ENCODE measurements around the gene PACS1. TPM values are rescaled to one million over a fixed set of nuclear protein-coding genes. Genes with fewer than 3 reads are reported as not detected.
A peak's percentile ranks its signal among the peaks of the same experiment; 100 is the strongest.

The PACS1 gene
- total RNA-seq, 1 experiment from 2014 or later, result 41.1 TPM

DNA sequence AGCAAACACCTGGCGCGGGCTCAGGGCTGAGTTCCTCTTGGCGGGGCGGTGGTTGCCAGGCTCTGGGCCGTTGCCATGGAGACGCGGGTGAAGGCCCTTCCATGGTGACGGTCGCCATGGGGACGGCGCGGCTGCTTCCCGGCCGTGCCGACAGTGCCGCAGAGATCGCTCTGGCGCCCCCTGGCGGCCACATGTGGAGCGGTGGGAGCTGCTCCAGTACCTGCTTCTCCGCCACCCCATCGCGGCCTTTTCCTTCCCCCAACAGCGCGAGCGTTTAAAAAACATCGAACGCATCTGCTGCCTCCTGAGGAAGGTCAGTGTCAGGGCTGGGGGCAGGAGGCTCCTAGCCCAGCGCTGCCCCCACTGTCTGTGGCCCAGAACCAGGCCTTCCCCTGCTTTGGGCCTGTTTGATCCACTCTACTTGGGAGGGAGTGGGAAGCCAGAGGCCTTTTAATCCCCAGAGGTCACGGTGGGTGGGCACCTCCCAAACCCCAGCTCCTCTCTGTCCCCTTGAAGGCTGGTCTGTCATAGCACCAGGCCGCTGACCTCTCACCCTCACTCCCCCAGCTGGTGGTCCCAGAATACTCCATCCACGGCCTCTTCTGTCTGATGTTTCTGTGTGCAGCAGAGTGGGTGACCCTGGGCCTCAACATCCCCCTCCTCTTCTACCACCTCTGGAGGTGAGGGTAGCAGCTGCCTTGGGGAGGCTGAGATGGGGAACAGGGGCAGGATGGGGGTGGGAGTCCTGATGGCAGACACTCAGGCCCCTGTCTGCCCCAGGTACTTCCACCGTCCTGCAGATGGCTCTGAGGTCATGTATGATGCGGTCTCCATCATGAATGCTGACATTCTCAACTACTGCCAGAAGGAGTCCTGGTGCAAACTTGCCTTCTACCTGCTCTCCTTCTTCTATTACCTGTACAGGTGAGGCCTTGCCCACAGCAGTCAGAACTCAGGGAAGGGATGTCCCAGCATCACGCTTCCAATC, 212.7 kb downstream of the PACS1 start:
- TF ChIP-seq, protein P1, sequence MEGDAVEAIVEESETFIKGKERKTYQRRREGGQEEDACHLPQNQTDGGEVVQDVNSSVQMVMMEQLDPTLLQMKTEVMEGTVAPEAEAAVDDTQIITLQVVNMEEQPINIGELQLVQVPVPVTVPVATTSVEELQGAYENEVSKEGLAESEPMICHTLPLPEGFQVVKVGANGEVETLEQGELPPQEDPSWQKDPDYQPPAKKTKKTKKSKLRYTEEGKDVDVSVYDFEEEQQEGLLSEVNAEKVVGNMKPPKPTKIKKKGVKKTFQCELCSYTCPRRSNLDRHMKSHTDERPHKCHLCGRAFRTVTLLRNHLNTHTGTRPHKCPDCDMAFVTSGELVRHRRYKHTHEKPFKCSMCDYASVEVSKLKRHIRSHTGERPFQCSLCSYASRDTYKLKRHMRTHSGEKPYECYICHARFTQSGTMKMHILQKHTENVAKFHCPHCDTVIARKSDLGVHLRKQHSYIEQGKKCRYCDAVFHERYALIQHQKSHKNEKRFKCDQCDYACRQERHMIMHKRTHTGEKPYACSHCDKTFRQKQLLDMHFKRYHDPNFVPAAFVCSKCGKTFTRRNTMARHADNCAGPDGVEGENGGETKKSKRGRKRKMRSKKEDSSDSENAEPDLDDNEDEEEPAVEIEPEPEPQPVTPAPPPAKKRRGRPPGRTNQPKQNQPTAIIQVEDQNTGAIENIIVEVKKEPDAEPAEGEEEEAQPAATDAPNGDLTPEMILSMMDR (IDR thresholded peaks at IDR 0.05 in 2 of 3, conservative IDR thresholded peaks at IDR 0.05 in 1 of 3; ENCODE audit: borderline replicate concordance in 1 of 3, insufficient read depth in 1 of 3, low read depth in 2 of 3, low read length in 2 of 3), result peak in 2 of 3 experiments; percentile 88 to 96; a peak in 4 of 6 replicates
- TF ChIP-seq POLR2AphosphoS5 (IDR thresholded peaks at IDR 0.05; ENCODE audit: low read depth, low read length), result peak; percentile 55
- peak; percentile 23; the same call in 1 of the 2 replicates for TF ChIP-seq ZFX (IDR thresholded peaks at IDR 0.05)
- no peak for TF ChIP-seq FOSL1 (IDR thresholded peaks at IDR 0.05; ENCODE audit: low read depth)
- TF ChIP-seq, protein P2, sequence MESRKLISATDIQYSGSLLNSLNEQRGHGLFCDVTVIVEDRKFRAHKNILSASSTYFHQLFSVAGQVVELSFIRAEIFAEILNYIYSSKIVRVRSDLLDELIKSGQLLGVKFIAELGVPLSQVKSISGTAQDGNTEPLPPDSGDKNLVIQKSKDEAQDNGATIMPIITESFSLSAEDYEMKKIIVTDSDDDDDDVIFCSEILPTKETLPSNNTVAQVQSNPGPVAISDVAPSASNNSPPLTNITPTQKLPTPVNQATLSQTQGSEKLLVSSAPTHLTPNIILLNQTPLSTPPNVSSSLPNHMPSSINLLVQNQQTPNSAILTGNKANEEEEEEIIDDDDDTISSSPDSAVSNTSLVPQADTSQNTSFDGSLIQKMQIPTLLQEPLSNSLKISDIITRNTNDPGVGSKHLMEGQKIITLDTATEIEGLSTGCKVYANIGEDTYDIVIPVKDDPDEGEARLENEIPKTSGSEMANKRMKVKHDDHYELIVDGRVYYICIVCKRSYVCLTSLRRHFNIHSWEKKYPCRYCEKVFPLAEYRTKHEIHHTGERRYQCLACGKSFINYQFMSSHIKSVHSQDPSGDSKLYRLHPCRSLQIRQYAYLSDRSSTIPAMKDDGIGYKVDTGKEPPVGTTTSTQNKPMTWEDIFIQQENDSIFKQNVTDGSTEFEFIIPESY (IDR thresholded peaks at IDR 0.05; ENCODE audit: extremely low read depth, insufficient replicate concordance, low read length), result no peak
- Histone ChIP-seq H3K27me3 (ENCODE audit: insufficient read depth, low read length) (no peaks in the 10 kb centered on the region), H4K20me1 (ENCODE audit: insufficient read depth) (no peaks in the 10 kb centered on the region), H3K36me3 (ENCODE audit: control insufficient read depth in 1 of 2, insufficient read depth in 2 of 2, low read length in 2 of 2) (no peaks in the 10 kb centered on the region), H2AFZ (ENCODE audit: low read depth, low read length, poor library complexity, severe bottlenecking) (no peak overlapping the region), H3K4me3 (replicated peaks in 1 of 2; ENCODE audit: low read depth in 1 of 2, low read length in 2 of 2) (no peak overlapping the region), H3K79me2 (ENCODE audit: insufficient read depth, low read length) (peaks cover 9% of the 10 kb centered on the region; the same call in 1 of the 2 replicates), H3K4me1 (ENCODE audit: control insufficient read depth in 1 of 2, insufficient read depth in 2 of 2, low read length in 2 of 2) (peaks cover 3 to 29% of the 10 kb centered on the region in 2 experiments; a peak in 3 of 4 replicates), H3K4me2 (ENCODE audit: low read length) (peak overlapping the region; percentile 30), H3K9ac (ENCODE audit: low read length) (peak overlapping the region; percentile 38; the same call in 1 of the 2 replicates), H3K9me3 (ENCODE audit: control insufficient read depth in 1 of 2, insufficient read depth in 1 of 2, low read depth in 1 of 2, low read length in 2 of 2) (no peaks in the 10 kb centered on the region), H3K27ac (ENCODE audit: low read depth, low read length) (peak overlapping the region; percentile 31; the same call in 1 of the 2 replicates), H3K9me2 (ENCODE audit: insufficient read depth) (no peaks in the 10 kb centered on the region)
- BruUV-seq (replicated peaks), result no TSS peak
- intact Hi-C loops (cut with micrococcal nuclease), result no loop called here
- ChIA-PET CTCF (interaction anchor here (0.6 to 3.0 kb wide), 10 partner anchors 8 to 104 kb away, joined by 3 to 17 read pairs (median 4); partner anchors contain the start of genes RAB1B and TMEM151A), POLR2A (no interaction called here), RAD21 (ENCODE audit: low non-redundant PET in 1 of 2, low total read pairs in 2 of 2, uncharacterized antibody in 2 of 2, unreplicated experiment in 2 of 2) (no interaction called here)
- ATAC-seq (peak; percentile 89), DNase-seq (ENCODE audit: low read depth, low spot score) (peak; percentile 91)

Measured in HCT116 (cell line).